Islet precursor cell (in vitro differentiated cells): ENCODE data around the gene ZIM2.

Source experiments
- DNase-seq: peaks from one replicate; pipeline ENCODE4 v3.0.0-alpha.2; 2018

ZIM2 gene

GRCh38 chr19:56778351-56778750, 62.2 kb downstream of the ZIM2 start:
- DNase-seq, result no peak

GRCh38 chr19:56769650-56770049, 70.9 kb downstream of the ZIM2 start:
- DNase-seq, result no peak

DNA sequence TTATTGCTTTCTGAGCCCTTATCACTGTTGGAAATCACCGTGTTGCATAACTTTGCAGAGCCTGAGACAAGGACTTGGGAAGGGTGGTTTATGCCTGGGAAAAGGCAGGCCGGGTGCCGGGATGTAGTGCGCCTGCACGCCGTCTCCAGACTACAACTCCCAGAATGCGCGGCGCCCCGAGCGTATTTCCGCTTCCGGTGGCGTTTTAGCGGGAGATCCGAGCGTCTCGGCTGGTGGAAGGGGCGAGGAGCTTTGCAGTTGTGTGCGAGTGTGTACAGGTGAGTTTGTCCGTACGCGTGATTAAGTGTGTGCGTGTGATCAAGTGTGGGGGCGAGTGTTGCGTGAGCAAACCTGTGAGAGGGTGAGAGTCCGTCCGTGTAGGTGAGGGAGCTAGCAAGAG, 75.4 kb downstream of the ZIM2 start:
- no peak for DNase-seq

- DNase-seq, result no peak
These were observed 76.3 kb downstream of the ZIM2 start for GRCh38 chr19:56764196-56764695.

DNA sequence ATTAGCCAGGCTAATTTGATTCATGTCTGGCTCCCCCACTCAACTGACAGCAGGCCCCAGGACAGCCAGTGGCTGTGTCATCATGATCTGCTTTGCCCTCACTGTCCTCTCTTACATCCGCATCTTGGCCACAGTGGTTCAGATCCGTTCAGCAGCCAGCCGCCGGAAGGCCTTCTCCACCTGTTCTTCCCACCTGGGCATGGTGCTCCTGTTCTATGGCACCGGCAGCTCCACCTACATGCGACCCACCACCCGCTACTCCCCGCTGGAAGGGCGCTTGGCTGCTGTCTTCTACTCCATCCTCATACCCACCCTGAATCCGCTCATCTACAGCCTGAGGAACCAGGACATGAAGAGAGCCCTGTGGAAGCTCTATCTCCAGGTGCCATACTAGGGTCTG, 79.7 kb downstream of the ZIM2 start:
- DNase-seq, result no peak

GRCh38 chr19:56759531-56759930, 81.0 kb downstream of the ZIM2 start:
- no peak for DNase-seq

DNA sequence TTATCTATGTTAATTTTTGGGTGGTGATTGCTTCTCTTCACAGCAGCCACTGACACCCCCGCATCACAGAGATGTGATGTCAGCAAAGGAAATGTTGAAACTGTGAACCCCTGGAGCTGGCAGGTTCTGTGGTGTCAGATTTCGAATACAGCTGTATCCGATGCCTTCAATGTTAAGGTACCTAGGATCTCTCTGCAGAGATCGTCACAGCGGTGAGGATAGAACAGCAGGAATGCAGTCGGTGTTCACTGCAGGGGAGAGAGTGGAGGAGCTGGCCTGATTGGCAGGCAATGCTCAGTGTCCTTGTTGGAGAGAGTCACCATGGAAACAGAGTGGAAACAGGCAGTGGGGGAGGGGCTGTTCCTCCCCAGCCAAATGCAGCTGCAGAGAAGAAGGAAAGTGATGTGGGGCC, 89.4 kb downstream of the ZIM2 start:
- DNase-seq, result no peak

DNA sequence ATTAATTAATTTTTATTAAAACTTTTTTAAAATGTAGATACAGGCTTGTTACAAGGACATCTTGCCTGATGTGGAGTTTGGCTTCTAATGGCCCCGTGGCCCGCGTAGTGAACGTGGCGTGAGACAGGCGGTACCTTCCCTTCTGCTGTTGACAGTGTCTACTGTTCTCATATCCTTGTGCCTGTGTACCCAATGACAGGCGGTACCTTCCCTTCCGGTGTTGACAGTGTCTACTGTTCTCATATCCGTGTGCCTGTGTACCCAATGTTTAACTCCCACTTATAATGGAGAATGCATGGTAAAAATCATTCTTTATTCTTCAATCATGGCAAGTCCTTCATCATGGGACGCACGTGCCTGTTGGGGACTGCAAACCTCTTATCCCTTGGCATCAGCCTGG, 89.9 kb downstream of the ZIM2 start:
- no peak for DNase-seq

GRCh38 chr19:56748378-56748777, 92.1 kb downstream of the ZIM2 start:
- no peak for DNase-seq

- no peak for DNase-seq
These were observed 94.2 kb downstream of the ZIM2 start for GRCh38 chr19:56746367-56746766.

DNA sequence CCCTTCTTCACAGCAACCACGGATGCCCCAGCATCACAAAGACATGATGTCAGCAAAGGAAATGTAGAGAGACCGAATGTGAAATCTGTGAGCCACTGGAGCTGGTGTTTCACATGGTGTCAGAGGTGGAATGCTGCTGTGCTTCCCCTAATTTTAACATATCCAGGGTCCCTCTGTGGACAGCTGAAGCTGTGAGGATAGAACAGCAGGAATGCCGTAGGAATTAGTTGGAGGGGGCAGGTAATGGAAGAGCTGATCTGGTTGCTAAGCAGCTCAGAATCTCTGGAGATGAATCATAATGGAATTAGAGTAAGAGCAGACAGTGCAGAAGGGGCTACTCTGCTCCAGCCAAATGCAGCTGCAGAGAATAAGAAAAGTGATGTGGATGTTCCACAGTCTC, 100.0 kb downstream of the ZIM2 start:
- no peak for DNase-seq

GRCh38 chr19:56736571-56736970, 104.0 kb downstream of the ZIM2 start:
- DNase-seq, result no peak

GRCh38 chr19:56732976-56733375, 107.5 kb downstream of the ZIM2 start:
- DNase-seq, result no peak

- no peak for DNase-seq
These were observed 112.8 kb downstream of the ZIM2 start for GRCh38 chr19:56727677-56728076.

DNA sequence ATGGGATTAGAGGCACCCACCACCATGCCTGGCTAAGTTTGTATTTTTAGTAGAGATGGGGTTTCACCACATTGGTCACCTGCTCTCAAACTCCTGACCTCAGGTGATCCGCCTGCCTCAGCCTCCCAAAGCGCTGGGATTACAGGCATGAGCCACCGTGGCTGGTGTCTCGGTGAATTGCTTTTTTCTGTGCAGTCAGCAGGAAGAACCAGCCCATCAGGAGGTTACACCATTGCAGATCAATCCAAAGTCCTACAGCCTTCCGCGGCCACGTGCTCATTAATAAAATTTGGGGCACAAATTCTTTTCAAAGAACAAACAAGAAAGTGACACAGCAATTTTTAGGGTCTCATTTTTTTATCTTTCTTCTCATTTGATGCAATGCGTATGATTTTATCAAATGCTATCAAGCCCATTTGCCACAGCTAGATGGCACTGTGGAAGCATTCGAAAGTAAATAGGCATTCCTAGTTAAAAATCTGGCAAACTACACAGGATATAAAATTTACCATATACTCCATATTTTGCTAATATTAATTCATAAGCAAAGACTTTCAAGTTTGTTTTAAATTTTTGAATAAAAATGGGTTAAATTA, 114.6 kb downstream of the ZIM2 start:
- no peak for DNase-seq
